DMS79 (cell line): ENCODE measurements around the gene TFR2.

ENCODE experiments used
- DNase-seq: peaks from one replicate; lab custom pipeline; 2025; lab: John Stamatoyannopoulos, UW

The TFR2 gene

DNA sequence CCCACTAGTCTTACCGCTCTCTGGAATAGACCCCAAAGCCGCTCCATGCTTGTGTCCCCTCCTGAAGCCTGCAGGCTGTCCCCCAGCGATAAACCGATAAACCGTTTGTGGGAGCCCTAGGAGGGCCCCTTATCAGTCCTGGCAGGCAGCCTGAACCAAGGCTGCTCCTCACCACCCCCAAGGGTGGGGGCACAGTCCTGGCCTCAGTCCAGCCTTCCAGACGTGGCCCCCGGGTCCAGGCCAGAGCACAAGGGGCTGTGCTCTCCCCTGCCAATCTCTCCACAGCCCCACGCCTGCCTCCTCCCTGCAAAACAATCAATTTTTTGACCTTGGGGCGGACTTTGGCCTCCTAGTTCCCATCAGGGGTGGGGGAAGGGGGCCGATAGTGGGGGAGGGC lies at the start of gene TFR2:
Gene TFR2, minus strand, starts transcription at position 90 of the 397 bp plus-strand sequence. Its CDS starts 43 bp downstream, at position 47.
- no peak for DNase-seq

DNA sequence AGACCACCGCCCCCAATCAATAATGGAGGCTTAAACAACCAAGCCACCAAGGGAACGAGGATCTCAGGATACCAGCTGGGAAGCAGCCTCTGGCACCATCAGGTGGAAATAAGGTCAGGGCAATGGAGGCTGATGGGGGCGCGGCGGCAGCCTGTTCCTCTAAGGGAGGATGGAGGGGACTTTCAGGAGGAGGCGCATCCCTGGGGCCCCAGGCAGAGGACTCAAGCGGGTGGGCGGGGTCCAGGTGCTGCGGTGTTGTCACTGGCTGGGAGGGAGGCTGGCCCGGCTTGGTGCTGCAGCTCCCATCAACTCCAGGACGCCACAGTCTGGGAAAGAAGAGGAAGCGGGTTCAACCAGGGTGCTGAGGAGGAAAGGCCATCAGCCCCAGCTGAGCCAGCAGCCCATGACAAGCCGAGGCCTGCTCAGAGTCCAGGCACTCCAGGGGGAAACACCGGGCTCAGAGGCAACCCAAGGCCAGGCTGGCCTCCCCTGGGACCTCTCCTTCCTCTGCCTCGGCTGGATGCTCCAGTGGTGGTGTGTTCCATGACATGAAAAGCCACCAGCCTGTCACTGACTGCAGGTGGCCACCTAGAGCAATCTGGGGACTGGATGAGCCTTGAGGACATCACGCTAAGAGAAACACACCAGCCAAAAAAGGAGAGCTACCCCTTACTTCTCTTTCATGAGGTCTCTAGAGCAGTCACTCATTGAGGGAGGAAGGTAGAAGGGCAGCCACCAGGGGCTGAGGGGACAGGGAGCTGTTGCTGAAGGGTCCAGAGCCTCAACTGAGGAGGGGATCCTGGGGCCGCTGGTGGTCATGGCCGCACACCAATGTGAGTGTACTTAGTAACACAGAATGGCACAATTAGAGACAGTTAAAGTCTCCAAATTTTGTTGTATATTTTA lies 48.1 kb upstream of the TFR2 start:
- no peak for DNase-seq

DNA sequence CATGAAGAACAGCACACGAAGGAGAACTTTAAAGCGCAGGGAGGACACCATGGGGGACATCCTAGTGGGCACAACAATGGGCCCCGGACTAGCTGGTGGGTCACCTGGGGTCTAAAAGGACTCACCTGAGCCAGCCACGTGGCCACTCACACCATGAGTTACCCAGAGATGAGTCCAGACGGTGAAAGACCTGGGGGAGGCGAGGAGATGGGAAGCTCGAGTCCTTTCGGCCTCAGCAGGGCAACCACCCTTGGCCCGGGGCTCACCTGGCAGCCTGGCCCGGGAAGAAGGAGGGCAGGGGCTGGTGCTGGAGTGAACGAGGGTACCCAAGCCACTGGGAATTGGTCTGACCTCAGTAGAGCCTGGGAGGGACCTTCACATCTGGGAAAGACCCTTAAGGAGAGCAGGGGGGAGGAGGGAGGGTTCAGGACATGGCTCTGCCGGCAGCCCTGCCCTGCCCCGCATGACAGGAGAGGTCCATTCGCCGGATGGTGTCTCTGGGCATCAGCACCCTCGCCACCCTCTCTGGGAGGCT lies 47.0 kb upstream of the TFR2 start:
- no peak for DNase-seq

DNA sequence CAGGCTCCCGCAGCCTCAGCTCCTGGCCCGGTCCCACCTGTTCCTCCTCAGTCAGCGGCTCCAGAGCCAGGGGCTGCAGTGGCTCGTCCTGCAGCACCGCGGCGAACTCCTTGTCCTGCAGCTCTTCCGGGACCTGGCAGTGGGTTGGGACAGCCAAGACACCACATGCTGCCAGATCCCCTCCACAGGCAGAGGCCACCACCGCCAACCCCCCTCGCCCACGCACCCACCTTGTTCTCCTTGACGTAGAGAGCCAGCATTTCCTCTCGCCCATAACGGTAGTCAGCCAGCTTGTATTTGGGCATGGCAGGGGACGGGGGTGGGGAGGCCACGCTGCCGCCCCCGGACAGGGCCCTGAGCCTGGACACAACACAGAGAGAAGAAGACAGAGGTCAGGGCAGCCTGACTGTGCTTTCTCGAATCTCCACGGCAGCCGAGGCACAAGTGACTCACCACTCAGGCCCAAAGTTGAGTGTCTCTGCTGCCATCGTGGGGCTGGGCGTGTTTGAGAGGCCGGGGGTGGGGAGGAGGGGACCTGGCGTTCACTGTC lies 46.5 kb upstream of the TFR2 start:
- DNase-seq = no peak

DNA sequence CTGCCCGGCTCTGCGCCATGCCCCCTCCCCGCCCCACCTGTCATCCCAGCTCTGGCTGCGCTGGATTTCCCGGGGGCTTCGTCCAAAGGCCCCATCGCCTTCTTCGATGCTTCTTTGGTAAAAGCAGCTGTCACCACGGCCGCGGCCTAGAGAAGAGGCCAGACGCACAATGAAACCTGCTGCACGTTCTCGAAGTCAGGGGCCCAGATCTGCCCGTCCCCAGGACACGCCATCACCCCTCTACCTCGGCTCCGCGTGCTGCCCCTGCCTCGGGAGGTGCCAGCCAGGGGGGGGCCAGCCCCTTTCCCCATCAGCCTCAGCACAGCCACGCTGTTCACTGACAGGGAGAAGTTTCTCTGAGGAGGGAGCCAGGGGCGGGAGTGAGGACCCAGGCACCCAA lies 45.9 kb upstream of the TFR2 start:
- no peak for DNase-seq

DNA sequence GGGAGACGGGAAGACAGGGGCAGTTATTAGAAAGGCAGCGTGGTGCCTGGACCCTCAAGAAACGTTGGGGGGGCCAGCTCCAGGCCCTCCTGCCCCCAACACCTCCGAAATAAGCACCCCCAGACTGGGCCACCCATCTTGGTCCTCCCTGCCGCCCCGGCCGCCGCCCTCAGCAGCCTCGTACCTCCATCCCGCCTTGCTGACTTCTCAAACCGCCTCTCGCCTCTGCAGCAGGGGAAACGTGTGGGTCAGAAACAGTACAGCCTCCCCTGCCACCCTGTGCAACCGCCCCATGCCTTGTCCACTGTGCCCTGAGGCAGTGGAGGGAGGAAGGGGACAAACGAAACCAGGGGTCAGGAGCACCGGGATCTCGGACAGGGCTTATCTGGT lies 45.5 kb upstream of the TFR2 start:
- no peak for DNase-seq

DNA sequence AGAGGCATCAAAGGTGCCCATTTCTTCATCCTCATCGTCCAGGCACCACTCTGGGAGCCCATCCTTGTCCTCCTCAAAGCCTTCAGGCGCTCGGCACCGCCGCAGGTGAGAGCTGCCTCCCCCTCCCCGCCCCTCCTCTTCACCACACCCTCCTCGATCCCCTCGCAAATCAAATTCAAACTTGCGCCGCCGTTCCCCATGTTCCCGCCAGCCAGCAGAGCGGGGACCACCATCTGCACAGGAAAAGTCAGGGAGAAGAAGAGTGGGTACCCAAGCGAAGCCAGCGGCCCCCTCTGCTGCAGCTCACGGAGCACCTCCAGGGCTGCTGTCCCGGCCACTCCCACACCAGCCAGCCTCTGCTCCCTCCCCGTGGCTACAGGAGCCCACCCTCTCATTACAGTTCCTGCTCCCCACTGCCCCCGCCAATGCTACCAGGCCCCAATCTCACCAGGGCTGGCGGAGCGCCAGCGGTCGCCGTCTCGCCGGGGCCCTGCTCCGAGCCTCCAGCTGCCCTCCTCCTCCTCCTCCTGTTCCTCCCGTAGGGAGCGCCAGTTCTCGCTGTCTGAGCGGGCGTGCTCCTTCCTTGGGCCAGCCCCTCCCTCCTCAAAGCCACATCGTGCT lies 45.0 kb upstream of the TFR2 start:
- DNase-seq = no peak

DNA sequence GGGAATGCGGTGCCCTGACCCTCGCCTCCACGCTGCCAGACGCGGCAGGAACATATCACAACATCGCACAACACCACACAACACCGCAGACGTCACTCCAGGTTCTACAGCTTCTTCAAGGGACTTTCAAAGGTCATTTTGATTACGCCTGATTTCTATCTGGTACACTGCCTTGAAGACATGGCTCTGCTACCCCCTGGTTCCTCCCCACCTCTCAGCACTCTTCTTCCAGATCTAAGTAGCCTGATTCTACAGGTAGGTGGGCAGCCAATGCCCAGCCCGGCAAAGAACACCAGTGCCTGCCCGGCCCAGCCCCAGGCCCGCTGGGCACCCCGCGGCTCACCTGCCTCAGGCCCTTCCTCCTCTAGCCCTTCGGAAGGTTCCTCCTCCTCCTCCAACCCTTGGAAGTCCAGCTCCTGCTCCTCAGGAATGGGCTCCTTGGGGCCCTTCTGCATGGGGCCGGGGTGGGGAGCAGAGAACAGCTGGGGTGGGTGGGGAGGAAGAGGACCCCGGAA lies 44.3 kb upstream of the TFR2 start:
- DNase-seq = no peak

DNA sequence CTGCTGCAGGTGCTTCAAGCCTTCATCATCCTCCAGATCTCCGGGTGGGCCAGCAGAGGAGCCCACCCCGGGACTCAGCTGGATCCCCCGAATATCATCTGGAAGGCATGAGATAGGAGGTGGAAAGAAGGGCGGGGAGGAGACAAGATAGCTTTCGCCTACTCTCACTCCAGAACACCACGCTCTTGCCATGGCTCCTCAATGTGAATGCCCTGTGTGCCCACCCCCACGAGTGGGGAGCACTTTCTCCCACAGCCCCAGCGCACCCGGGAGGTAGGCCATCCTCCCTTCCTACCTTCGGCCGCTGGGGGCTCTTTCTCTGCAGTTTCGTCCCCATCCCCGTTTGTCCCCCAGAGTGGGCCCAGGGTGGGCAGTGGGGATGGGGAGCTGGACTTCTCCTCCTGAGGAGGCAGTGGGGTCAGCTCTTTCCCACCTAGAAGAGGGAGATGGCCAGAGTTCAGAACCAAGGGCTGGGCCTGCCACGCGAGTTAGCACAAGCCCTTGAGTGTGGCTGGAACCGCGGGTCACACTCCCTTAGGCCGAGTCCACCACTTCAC lies 43.8 kb upstream of the TFR2 start:
- no peak for DNase-seq

DNA sequence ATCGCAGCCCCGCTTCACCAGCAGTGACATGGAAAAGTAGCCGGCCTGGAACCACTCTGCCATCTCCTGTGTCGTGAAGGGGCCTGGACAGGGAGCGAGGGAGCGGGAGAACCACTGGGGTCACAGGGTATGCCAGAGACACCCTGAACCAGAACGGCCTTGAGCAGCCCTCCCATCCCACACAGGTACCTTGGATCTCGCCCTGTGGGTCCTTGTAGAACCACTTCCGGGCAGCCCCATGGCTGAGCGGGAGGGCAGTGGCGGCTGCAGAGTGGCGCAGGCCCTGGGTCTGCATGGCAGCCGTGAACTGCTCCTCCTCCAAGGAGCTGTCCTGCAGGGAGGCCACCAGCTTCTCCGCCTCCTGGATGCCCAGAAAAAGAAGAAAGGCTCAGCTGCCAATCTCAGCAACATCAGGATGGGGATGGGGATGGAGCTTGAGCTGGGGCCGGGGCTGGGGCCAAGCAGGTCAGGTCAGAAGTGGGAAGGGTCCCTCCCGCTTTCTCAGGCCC lies 43.2 kb upstream of the TFR2 start:
- no peak for DNase-seq

DNA sequence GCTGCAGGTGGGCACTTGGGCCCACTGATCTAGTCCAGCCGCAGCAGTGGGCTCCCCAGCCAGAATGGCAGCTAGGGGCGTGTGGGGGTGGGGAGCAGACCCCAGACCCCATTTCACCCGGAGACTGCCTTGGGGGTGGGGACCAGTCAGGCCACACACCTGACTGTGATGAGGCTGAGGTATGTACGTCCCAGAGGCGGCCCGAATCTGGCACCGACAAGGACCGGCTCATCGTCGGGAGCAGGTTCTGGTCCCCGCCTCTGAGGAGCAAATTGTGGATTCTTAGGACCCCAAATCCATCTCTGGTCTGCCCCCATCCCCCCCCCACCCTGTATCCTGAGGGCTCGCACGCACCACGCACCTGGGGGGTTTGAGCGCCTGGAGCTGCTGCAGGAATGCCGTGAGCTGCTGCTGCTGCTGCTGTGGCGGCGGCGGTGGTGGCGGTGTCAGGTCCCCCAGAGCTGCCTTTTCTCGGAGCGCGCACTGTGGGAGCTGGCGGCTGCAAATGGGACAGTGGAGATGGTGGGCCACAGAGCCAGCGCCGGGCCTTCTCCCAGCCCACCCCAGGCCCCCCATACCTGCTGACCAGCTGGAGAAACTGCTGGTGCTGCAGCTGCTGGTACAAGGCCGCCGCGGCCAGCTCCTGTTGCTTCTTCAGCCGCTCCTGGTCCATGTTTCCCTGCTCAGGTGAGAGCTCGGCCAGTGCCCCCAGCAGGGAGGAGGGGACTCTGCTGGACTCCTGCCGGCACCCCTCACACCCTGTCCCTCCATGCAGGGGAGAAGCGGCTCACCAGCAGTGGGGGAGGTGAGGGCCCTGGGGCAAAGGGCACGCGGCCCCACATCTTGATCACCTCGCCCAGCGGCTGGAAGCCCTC lies 42.5 kb upstream of the TFR2 start:
- no peak for DNase-seq

DNA sequence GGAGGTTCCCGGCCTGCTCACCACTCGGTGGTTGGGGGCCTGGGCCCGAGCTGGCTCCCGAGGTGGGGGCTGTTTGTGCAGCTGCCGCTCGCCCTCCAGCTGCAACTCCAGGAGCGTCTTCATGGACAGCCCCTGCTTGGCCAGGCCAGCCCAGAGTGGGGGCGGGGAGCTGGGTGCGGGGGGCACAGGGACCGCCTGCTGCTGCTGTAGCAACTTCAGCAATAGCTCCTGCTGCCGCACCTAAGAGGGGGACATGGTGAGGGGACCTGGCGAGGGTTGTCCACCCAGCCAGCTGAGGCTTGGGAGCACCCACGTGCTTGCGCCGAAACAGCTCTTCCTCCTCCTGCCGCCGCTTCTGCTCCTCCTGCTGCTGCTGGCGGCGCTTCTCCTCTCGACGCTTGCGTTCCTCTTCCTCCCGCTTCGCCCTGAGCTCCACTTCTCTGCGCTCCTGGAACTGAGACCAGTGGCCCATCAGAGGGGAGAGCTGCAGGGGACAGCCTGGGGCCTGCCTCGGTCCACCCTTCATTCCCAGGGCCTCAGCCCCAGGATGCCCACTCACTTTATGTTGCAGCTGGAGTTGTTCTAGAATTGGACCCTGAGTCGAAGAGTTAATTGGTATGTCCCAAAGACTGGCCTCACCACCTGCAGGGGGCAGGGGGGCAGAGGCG lies 41.8 kb upstream of the TFR2 start:
- DNase-seq = no peak

DNA sequence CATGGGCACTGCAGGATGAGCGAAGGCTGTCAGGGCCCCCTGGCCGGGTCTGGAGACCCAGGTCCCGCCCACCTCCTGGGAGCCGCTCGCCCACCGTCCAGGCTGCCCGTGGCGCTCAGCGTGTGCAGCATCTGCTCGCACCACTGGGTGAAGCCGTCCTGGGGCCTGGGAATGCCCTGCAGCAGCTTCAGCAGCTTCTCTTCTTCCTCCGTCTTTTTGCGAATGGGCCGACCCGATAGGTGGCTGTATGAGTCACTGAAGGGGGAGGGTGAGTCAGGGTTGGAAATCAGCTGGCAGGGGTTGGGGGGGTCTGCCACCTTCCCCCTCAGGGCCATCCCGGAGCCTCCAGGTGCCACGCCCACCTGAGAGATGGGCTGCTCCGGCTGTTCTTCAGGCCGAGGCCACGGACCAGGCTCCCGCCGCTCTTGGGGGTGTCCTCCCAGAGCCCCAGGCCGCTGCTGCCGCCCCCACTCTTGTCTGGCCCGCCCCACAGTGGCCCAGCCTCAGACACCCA lies 40.9 kb upstream of the TFR2 start:
- no peak for DNase-seq

DNA sequence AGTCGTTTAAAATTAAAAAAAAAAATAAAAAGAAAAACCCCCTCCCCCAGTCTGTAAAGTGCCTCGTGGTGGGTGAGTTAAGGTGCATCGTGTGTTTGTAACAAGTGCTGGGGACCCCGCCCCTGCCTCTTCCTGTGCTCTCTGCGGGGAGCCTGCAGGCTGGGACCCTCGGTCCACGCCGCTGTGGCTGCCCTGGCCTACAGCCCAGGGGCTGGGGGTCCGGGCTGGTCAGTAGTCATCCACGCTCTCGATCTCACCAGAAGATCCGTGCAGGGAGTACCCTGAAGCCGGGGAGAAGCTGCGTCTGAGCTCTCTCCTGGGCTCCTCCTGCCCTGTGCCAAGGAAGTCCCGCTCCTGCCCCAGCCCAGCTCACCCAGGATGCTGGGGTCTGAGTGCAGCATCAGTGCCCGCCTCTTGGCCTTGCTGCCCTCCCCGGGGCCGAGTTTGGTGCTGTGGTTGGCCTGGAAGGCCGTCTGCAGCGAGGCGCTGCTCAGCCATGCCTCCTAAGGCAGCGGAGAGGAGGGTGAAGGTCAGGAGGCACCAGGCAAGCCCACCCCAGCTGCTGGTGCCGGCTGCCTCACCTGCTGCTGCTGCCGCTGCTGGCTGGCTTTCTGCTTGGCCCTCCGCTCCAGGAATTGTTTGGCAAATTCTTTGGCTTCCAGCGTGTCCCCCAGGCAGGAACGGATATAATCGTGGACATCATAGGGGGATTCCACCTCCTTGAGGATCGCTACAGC lies 40.3 kb upstream of the TFR2 start:
- DNase-seq = no peak

DNA sequence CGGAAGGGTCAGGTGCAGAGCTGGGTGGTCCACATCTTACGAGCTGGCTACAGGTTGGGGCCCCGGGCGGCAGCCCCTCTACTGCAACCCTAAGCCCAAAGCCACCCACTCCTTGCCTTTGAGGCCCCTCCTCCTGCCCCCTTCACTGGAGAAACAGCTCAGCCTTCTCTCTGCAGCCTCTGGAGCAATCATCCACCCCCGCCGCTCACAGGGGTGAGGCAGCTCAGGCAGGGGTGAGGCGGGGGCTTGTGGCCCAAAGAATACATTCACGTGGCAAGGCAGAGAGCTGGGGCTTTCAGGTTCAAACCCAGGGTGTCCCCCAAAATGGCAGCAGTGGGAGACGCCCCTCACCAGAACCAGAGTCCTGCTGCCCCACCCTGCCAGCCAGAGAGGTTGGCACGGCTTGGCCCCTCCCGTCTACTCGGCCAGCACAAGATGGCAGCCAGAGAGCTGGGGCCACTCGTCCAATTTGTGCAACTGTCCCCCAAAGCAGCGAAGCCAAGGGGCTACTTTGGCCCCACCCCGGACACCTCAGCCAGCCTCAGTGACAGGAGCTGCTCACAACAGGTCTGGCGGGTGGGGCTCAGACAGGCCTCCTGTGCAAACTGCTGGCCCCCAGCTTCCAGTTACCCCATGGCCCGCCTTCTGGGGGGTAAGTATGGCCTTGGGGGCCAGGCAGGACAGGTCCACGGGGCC lies 39.4 kb upstream of the TFR2 start:
- no peak for DNase-seq

DNA sequence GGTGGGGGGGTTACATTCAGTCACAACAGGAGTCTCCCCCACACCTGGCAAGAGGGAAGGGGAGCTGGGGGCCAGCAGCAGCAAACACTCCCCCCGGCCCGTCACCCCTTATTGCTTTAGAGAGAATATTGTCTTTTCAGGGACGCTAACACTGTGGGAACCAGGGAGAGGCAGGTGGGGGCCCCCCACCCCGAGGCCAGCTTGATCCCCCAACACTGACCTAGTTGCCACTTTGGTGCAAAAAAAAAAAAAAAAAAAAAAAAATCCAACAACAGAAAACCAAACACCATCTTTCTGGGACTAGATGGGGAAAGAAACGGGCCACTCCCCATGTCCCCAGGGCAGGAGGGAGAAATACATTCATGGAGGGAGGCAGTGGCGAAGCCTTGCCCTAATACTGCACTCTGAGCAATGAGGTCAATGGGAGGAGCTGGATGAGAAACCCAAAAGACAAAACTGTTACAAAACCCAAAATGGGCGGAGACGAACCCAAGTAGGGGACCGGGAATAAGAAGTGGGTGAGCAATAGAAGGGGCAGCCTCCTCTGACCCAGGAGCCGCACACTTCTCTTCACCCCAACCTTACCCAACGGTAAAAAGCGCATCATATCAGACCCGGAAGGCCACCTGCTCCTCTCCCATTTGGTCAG lies 38.7 kb upstream of the TFR2 start:
- DNase-seq = no peak

DNA sequence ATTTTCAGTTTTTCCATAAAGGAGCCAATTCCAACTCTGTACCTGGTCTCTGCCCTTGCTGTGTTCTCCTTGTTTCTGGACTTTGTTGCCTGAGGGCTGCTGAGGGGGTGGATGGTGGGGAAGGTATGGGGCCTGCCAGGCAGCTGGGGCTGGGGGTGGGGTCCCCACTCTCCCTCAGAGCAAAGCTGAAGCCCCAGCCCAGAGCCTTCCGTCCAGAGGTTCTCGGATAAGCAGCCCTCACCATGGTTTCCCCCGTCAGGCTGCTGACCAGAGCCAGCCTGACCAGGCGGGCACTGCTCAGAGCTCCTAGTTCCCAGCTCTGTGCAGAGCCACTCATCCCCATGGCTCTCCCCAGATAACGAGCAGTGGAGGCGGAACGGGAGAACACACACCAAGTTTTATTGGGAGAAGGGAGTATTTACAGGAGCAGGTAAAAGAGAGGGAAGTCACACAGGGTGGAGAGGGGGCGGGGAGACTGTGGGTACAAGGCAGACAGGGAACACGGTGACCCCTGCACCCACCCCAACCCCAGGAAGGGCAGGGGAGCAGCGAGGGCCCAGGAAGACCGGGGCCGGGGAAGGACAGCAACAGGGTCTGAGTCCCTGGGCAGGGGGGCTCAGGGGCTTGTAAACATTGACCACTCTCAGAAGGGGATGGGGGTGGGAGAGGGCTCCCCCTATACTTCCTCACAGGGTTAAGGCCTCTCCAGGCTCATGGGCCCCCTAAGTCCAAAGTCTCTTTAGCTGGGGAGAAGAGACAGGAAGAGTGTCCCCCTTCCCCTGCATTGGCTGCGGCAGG lies 38.0 kb upstream of the TFR2 start:
- DNase-seq = no peak
